Activated CD4-positive, CD25-positive, alpha-beta regulatory T cell treated with anti-CD3 and anti-CD28 coated beads, Interleukin-2, amount 50 U/mL, for 24 hours (primary cell): ENCODE measurements around the gene ALG3.

ENCODE experiments used
- ATAC-seq, 2 donors: fragments of 150-1000 bp; cut with Tn5 transposase; one replicate each; pipeline ENCODE4 v1.10.0; 2021; ENCODE audit warnings: mild to moderate bottlenecking in 1 of 2, moderate library complexity in 1 of 2

The ALG3 gene

DNA sequence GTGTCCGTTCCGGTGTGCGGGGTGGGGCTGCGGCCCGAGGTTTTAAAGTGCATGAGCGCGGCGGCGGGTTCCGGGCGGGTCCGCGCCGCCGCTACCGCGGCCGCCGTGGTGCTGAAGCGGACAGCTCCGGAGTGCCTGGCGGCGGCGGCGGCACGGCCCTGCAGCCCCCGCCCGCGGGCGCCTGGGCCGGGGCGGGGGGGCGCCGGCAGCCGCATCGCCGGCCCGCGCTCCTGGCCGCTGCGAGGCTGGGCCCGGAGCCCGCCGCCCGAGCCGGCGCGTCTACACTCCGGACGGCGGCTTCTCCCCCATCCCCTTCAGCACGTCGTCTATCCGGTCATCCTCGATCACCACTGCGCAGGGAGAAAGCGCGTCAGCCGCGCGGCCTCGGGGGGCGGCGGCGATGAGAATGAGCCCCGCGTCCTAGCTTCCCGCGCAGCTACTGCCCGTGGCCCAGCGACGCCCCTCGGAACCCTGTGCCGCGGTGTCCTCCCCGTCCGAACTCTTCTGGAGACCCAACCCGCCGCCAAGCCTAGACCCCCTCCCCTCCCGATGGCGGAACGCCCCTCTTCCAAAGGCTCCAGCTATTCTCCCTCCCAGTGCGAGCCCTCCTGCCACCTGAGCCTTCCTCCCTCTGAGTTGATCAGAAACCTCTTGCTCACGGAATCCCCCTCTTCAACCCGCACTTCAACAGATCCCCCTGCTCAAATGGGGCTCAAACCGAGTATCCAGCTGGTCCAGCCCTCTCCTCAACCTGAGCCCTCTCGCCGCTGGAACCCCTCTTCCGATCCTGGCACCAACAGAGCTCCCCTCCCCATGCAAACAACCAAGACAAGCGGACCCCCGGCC, 11.3 kb upstream of the ALG3 start:
- peak; percentile 18 to 31 for ATAC-seq

DNA sequence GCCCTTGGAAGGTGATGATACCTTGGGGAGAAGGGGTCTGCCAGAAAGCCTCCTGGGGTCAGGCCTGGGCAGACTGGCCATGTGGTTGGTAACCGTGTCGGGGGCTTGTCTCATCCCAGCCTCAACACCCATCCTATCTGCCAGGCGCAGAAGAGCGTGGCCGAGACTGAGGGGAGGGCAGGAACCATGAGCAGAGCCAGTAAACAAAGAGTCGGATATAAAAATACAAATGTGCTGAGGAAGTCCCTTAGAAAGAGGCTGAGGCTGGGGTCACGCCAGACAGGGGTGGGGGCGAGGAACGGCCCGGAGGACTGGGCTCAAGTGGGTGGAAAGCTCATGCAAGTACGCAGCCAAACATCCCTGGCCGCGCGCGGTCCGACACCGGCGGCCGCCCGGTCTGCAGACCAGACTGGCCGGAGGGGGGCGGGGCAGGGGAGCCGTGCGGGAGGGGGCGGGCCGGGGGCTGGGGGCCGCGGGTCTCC, 10.7 kb upstream of the ALG3 start:
- no peak for ATAC-seq

GRCh38 chr3:184258926-184259325, 10.2 kb upstream of the ALG3 start:
- ATAC-seq: no peak

DNA sequence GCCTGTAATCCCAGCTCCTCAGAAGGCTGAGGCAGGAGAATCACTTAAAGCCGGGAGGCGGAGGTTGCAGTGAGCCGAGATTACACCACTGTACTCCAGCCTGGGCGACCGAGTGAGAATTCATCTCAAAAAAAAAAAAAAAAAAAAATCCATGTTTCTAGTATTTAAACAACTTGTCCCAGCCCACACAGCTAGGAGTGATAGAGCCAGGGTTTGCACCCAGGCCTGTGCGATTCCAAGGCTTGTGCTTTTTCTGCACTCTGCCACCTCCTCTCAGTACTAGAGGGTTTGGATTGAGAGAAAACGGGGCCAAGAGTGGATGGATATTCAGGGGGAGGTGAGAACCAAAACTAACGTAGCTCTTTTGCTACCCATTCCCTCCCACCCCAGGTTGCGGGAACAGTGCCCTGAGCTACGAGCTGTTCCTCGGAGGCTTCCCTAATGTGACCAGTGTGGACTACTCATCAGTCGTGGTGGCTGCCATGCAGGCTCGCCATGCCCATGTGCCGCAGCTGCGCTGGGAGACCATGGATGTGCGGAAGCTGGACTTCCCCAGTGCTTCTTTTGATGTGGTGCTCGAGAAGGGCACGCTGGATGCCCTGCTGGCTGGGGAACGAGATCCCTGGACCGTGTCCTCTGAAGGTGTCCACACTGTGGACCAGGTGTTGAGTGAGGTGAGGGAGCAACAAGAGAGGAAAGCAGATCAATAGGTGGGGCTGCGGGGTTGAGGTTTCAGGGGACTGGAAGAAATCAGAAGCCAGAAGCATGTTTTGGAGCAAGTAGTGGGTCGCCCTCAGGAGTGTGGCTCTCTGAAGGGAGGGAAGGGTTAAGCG, 8.5 kb upstream of the ALG3 start:
- no peak for ATAC-seq

DNA sequence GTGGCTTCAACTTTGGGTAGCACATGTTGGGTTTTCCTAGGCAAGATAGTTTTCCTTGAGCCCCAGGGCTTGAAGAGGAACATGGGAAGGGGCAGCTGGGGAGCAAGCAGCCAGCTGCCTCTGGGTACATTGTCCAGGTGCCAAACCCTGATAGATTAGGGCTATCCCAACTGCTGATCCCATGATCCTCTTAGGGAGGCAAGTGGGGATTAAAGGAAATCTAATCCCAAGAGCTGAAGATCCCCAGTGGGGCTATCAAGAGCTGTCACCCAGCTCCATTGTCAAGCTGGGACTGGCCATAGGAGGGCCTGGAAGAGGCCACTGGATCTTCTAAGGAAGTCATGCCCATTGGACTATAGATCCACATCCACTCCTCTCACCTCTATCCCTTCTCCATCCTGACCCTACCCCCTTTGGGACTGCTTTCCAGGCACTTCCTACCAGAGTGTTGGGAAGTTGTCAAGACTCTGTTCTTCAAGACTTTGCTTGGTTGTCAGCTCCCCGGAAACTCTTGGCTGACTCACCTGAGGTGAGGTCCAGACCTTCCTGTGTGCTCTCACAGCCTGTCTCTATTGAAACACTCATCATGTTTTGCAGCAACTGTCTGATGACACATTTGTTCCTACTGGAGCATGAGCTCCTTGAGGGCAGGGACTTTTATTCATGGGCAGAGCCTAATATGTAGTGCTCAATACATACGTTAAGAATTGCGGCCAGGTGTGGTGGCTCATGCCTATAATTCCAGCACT, 6.7 kb upstream of the ALG3 start:
- ATAC-seq: peak; percentile 82 to 87

DNA sequence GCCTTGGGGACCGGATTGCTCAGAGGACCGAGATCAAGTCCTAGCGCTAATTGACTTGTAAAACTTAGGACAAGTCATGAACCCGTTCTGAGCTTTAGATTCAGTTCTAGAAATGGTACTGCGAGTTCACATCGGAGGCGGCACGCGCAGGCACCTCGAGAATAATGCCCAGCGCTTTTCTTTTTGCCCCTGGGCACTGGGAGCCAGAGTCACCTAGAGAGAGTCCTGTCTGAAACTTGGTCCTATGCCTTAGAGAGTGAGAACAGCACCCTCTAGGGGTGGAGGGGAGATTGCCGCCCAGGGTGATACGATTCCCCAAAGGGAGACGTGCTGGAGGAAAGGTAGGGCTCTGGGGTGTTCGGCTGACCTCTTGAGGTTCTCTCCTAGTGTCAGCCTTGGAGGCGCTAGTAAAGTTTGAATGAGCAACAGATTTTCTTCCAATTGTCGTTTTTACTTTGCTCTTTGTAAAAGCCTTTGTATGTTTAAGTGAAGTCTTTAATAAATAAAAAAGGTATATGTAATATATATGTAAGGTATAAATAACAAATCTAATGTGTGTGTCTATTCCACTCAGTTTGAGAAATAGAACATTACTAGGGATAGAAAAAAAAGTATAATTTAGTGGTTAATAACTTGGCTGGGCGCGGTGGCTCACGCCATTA, 1.5 kb upstream of the ALG3 start:
- ATAC-seq: peak; percentile 61 to 65

- peak; percentile 90 to 91 for ATAC-seq
Measured at GRCh38 chr3:184249412-184250166, 827 bp upstream of the ALG3 start, which contains the start of gene EEF1AKMT4. Gene EEF1AKMT4, plus strand, starts transcription at chr3:184249672. Its CDS starts 23 bp downstream, at chr3:184249695.

GRCh38 chr3:184242297-184242685, 6.5 kb downstream of the ALG3 start:
- no peak for ATAC-seq

DNA sequence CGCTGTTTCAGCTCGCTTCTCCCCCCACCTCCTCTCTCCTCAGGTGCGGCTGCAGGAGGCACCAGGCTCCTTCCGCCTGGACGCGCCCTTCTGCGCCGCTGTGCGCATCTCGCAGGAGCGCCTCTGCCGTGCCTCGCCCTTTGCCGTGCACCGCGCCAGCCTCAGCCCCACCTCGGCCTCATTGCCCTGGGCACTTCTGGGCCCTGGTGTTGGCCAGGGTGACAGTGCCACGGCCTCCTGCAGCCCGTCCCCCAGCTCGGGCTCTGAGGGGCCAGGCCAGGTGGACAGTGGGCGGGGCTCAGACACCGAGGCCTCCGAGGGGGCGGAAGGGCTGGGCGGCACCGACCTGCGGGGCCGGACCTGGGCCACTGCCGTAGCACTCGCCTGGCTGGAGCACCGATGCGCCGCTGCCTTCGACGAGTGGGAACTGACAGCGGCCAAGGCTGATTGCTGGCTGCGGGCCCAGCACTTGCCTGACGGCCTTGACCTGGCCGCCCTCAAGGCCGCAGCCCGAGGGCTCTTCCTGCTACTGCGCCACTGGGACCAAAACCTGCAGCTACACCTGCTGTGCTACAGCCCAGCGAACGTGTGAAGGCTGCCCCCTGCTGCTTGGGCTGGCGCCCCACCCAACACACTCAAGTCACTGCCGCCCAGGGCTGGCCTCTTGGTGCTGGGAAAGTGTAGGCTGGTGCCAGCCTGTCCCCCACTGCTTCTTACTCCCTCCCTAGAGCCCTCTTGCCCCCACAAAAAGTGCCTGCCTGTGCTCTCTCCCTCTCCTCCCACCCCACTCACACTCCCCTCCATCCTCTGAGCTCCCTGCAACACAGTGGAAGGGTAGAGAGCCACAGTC, 7.1 kb downstream of the ALG3 start:
- ATAC-seq: peak; percentile 7 to 20

- ATAC-seq: no peak
Measured at GRCh38 chr3:184241141-184241446, 7.7 kb downstream of the ALG3 start.

DNA sequence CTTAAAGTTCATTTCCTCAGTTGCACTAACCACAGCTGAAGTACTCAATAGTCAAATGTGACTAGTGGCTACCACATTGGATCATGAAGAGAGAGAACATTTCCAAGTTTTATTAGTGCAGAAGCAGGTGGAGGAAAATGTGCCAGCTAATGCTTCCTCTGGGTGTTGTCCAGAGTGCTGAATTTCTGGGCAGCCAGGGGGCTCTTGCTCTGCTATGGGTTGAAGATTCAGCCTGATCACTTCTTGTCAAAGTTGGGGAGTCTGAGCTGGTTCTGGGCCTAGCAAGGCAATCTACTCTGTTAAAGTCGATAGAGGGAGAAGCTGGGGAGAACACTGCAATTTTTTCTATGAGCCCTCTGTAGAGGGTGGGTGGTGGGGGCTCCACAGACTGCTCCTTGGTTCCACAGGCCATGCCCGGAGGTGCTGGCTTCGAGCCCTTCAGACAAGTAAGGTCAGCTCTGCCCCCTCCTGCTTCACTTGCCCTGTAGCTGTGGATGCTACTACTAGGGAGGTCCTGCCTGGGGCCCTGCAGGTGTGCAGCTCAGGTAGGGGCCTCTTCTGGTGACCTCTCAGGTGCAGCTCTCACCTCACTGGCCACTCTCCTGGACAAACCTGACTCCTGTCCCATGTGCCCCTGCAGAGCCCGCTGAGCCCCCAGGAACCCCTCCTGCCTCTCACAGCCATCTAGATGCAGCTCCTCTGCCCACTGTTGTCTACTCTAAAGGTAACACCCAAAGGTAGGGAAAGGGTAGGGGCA, 8.2 kb downstream of the ALG3 start:
- no peak for ATAC-seq

- ATAC-seq: no peak
Measured at GRCh38 chr3:184239708-184240107, 9.1 kb downstream of the ALG3 start.

GRCh38 chr3:184239221-184239620, 9.5 kb downstream of the ALG3 start:
- ATAC-seq: no peak

DNA sequence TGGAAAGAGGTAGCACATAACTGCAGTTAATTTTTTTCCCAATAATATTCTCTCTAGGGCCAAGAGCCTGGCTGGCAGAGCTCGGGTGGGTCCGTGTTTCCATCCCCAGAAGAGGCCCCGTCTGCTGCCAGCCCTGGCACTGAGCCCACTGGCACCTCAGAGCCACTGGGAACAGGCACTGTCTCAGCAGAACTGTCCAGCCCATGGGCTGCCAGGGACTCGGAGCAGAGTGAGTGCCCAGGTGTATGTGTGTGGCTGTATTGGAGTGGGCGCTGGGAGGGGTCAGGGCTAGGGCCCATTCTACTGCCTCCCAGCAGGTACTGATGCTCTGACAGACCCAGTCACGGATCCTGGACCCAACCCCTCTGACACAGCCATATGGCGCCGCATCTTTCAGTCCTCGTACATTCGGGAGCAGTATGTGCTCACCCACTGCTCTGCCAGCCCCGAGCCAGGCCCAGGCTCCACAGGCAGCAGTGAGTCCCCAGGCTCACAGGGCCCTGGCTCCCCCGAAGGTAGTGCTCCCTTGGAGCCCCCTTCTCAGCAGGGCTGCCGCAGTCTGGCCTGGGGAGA, 10.4 kb downstream of the ALG3 start:
- ATAC-seq: no peak

- no peak for ATAC-seq
Measured at GRCh38 chr3:184237807-184238206, 11.0 kb downstream of the ALG3 start.

- ATAC-seq: no peak
Measured at GRCh38 chr3:184237211-184237610, 11.6 kb downstream of the ALG3 start.

- ATAC-seq: no peak
Measured at GRCh38 chr3:184236636-184237035, 12.1 kb downstream of the ALG3 start.

DNA sequence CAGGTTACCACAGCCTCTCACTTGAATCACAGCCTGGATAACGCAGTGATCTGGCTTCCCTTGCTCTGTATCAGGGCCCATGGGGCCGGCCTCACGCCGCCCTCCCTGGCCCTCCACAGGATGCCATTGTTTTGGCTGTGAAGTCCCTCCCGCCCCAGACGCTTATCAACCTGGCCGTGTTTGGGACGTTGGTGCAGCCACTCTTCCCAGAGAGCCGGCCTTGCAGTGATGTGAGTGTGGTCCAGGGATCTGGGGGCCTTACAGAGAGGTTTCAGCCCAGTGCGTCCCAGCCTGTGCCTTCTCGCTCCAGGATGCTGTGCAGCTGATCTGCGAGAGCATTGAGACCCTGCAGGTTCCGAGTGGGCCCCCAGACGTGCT, 12.7 kb downstream of the ALG3 start:
- ATAC-seq: no peak

DNA sequence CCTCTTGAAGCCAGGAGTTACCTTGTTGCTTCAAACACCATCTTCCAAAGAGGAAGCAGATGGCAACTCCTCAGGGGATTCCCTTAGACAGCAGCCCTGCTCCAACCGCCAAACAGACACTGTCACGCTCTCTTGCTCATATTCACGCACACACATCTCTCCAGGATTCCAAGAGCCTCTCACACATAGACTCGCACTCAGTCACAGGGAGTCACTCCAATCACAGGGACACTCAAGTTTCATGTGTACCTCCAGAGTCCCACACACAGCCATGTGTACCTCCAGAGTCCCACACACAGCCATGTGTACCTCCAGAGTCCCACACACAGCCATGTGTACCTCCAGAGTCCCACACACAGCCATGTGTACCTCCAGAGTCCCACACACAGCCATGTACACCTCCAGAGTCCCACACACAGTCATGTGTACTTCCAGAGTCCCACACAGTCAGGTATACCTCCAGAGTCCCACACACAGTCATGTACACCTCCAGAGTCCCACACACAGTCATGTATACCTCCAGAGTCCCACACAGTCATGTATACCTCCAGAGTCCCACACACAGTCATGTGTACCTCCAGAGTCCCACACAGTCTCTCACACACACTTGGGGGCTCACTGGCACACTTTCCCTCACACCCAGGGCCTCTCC, 13.3 kb downstream of the ALG3 start:
- no peak for ATAC-seq
